Right ventricle myocardium inferior (tissue), 1 donor: ENCODE data around the gene DAND5. TPM values are rescaled to one million over a fixed set of nuclear protein-coding genes. Genes with fewer than 3 reads are reported as not detected.

Experiments
- microRNA-seq: library from miRNA; unstranded; fragments of <30 nt; microRNA quantifications from one replicate; pipeline ENCODE4 v1.2.0, GENCODE V29; 2020
- total RNA-seq: library from RNA; stranded (reverse); fragmentation: NEBNext Ultra II Directional; extraction: Animal tissue kit (Norgen Biotek cat#: 25700); gene quantifications from one replicate; pipeline ENCODE4 v1.2.1, GENCODE V29; 2021
- donor health status: DM: no; HTN: yes; CAD: no; lungs with severe emphysema.

DAND5 gene
- total RNA-seq, 1 donor from 2014 or later: 9.9 TPM

Small RNAs within 50 kb of the gene (microRNA-seq; reads per million reads assigned to microRNA genes)
- not detected for gene MIR5695
- gene MIR6515: 1.1 reads per million

Other genes with a start within 250 kb of the DAND5 start
- 35.1 TPM for gene TNPO2, start 245.6 kb upstream of the DAND5 start, total RNA-seq
- 133 TPM for gene TRIR, start 234.9 kb upstream of the DAND5 start, total RNA-seq
- 65.8 TPM for gene GET3, start 232.1 kb upstream of the DAND5 start, total RNA-seq
- not detected for gene BEST2, start 217.8 kb upstream of the DAND5 start, total RNA-seq
- gene HOOK2, start 194.0 kb upstream of the DAND5 start, total RNA-seq: 51.6 TPM
- gene JUNB, start 178.1 kb upstream of the DAND5 start, total RNA-seq: 25.0 TPM
- 692 TPM for gene PRDX2, start 167.8 kb upstream of the DAND5 start, total RNA-seq
- gene THSD8, start 167.5 kb upstream of the DAND5 start, total RNA-seq: 1.7 TPM
- 6.3 TPM for gene RNASEH2A, start 163.0 kb upstream of the DAND5 start, total RNA-seq
- not detected for gene RTBDN, start 135.0 kb upstream of the DAND5 start, total RNA-seq
- 0.22 TPM for gene MAST1, start 131.1 kb upstream of the DAND5 start, total RNA-seq
- gene DNASE2, start 88.1 kb upstream of the DAND5 start, total RNA-seq: 18.8 TPM
- gene KLF1, start 82.4 kb upstream of the DAND5 start, total RNA-seq: not detected
- gene GCDH, start 78.4 kb upstream of the DAND5 start, total RNA-seq: 33.4 TPM
- gene SYCE2, start 50.3 kb upstream of the DAND5 start, total RNA-seq: not detected
- gene FARSA, start 35.9 kb upstream of the DAND5 start, total RNA-seq: 37.6 TPM
- gene CALR, start 31.0 kb upstream of the DAND5 start, total RNA-seq: 496 TPM
- 171 TPM for gene RAD23A, start 23.7 kb upstream of the DAND5 start, total RNA-seq
- 33.7 TPM for gene GADD45GIP1, start 12.4 kb upstream of the DAND5 start, total RNA-seq
- 159 TPM for gene NFIX, start 25.9 kb downstream of the DAND5 start, total RNA-seq
- gene LYL1, start 133.3 kb downstream of the DAND5 start, total RNA-seq: 9.4 TPM
- 21.1 TPM for gene TRMT1, start 147.2 kb downstream of the DAND5 start, total RNA-seq
- 54.0 TPM for gene NACC1, start 148.7 kb downstream of the DAND5 start, total RNA-seq
- gene STX10, start 180.8 kb downstream of the DAND5 start, total RNA-seq: 34.5 TPM
- 18.8 TPM for gene IER2, start 180.8 kb downstream of the DAND5 start, total RNA-seq